Occipital lobe (tissue), 2 donors: Measurements from ENCODE around the gene NKG7. TPM values are rescaled to one million over a fixed set of nuclear protein-coding genes. Genes with fewer than 3 reads are reported as not detected.
A peak's percentile ranks its signal among the peaks of the same experiment; 100 is the strongest.

Experiments
- DNase-seq: peaks from one replicate; lab custom pipeline; 2025; lab: John Stamatoyannopoulos, UW
- total RNA-seq: library from RNA; depleted of rRNA; stranded (reverse); fragments of >200 nt; gene quantifications from one replicate; pipeline ENCODE4 v1.2.3, GENCODE V29; 2014

NKG7 gene
- total RNA-seq, 1 donor from 2014 or later = not detected

DNA sequence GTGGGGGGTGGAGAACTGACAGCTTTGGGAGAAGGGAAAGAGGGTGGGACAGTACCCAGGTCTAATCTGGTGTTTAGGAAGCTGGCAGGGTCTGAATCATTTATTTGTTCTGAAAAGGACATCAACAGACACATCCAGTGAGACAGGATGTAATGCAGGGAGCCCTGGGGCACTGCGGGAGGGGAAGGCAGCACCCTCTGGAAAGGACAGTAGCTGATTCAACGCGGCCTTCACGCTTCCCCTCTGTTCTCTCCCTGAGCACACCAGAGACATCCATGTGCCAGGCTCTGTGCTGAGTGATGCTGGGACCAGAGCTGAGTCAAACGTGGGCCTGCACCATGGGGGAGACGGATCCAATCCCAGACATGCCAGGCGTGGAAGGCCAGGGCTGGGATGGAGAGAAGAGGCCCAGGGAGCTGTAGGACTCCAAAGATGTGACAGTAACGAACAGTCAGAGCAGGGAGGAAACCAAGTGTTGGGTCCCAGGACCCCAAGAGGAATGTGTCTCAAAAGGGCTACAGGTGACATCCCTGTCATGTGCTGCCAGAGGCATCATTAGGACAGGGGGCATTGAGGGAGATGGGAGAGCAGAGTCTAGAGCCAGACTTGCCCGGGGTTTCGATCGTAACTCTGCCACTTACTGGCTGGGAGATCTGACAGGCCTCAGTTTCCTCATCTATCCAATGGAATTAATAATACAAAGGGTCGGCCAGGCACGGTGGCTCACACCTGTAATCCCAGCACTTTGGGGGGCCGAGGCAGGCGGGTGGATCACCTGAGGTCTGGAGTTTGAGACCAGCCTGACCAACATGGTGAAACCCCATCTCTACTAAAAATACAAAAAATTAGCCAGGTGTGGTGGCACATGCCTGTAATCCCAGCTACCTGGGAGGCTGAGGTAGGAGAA lies 8.0 kb downstream of the NKG7 start:
- no peak for DNase-seq

DNA sequence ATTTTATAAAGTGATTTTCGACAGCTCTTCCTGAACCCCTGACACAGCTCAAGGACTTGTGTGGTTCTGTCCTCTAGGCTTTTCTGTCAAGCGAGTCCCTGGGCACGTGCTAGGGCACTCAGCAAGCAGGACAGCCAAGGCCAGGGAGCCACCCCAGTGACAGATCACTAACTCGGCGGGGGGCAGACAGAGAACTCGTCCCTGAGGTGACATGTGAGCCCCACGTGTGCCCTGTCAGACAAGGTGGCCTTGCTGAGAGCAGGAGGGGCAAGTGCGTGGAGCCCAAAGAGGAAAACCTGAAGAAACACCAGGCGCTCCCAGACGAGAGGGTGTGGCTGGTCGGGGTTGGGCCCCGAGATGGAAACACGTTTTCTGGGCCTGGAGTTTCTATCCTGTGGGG lies 11.2 kb downstream of the NKG7 start:
- no peak for DNase-seq

DNA sequence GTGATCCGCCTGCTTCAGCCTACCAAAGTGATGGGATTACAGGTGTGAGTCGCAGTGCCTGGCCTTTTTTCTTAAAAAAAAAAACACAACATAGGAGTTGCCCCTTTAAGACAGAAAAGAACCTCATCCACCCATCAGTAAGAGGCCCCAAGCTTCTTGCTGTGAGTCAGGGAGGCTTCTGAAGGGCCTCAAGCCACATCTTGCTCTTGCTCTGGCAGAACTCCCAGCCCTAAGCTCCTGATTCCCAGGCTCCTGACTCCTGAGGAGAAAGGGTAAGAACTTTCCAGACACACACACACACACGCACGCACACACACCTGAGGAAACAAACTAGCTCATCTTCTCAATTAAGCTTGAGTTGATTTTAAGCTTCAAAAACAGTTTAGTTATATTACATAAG lies 13.2 kb downstream of the NKG7 start:
- no peak for DNase-seq

DNA sequence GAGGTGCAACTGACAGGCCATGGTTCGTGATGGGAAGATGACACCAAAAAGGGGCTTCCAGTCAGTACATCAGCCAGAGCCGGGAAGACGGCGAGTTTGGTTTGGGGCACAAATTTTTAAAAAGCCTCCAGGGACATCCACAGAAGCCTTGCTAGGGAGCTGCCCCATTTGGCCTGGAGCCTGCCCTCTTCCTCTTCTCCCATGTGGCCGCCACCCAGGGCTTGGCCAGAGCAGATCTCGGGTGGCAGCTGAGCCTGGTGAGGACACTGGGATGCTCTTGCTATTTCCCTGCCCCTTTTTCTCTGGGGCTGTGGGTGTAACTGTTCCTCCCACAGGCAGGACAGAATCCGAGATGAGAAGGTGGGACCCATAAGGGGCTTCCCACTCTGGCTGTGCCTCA lies 14.5 kb downstream of the NKG7 start:
- no peak for DNase-seq

DNA sequence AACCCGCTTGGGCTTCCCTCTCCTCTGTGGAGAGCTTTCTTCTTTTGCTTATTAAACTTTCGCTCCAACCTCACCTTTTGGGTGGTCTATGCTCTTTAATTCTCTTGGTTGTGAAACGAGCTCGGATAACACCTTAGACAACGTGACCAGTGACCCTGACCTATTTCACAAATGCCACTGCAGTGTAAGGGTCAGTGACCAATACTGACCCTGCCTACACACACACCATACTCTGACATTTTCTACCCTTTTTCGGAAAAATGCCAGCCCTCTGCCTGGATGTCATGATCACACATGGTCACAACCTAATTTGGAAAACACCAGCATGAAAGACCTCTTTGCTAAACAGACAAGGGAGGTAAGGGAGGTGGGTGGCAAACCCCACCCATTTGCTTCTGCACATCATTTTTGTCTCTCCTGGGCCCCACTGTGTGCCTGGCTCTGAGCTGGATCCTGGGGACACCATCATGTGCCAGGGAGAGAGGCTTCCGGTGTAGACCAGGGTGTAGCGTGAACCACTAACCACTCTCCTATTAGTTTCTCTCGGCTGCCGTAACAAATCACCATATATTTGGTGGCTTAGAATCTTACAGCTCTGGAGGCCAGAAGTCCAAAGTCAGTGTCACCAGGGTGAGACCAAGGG lies 16.2 kb downstream of the NKG7 start:
- DNase-seq = no peak

DNA sequence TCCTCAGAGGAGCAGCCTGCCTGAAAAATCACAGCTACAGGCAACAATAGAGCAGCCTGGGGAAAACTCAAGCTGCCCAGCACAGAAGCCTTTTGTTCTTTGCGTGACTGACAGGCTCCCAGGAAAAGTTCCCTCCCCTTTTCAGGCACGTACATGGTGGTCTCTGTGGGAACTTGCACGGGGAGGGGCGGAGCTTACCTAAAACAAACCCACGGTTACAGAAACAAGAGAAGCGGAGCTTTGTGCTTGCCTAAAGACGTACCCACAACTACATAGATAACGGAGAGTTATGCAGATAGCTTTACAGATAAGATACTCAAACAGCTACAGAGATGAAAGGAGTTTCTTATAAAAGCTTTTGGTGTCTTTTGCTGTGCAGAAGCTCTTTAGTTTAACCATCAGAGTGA lies 17.7 kb downstream of the NKG7 start:
- peak; percentile 13 for DNase-seq

DNA sequence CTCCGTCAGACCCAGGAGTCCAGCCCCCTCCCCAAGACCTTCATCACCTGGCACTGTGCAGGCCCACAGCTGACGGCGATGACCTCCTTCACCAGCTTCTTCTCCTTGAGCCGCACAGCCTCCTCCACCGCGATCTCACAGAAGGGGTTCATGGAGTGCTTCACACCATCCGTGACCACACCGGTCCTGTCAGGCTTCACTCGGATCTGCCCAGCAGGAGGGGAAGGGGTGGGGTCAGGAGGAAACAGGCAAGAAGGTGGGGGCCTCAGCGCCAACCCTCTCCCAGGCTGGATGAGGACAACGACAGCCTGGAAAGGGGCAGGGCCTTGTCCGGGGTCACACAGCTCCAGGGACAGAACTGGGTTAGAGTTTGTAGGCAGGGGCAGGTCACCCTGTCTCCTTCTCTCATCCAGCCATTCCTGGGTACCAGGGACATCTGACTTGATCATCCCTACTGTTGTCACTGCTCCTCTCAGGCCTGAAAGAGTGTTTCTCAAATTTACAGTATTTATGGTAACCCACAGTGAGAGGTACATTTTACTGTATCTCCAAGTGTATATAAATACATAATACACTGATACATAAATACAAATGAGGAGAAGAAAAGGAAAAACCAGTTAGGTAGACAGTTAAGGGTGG lies 18.2 kb downstream of the NKG7 start:
- DNase-seq = no peak

DNA sequence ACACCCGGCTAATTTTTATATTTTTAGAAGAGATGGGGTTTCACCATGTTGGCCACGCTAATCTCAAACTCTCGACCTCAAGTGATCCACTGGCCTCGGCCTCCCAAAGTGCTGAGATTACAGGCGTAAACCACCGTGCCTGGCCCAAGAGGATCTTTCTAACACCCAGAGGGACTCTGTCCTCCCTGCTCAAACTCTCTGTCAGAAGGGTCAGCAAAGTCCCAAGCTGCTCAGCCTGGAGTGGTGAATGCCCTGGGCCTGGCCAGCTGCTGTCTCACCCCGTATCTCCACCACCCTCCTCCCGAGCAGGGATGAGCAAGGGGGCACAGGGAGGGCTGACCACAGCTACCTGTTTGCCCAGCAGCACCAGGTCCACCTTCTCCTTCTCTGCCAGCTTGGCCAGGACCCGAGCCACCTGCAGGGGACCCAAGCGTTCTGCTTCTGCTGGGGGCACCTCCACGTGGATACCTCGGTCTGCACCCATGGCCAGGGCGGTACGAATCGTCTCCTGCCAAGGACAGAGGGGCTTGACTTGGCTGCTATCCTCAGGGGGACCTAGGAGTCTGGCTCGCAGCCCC lies 19.6 kb downstream of the NKG7 start:
- no peak for DNase-seq

DNA sequence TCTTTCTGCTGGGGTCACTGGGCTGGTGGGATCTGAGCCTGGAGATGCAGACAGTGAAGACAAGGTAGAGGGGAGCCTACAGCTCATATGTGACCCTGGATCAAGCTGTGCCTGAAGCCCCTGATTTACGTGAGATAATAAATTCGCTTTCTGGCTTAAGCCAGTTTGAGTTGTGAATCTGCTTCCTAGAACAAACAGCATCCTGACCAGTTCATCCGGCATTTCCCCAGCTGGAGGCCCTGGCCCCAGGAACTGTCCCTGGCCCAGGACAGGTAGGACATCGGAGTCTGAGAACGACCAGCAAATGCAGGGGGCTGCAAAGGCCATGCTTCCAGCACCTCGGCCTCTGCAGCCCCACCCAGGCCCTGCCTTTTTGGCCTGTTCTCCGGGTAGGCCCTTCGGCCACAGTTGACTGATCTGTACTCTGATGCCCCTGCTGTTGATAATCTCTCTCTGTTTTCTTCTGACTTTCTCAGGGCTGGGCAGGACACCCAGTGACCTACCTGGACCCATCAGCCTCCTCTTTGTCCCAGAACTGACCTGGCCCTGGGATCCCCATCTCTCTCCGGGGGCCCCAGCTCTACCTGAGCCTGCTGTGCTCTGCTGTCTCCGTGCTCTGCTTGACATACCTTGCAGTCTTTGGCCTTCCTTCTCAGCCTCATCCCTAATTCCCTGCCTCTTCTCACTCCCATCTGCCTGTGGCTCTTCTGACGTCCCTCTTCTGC lies 21.0 kb downstream of the NKG7 start:
- no peak for DNase-seq

DNA sequence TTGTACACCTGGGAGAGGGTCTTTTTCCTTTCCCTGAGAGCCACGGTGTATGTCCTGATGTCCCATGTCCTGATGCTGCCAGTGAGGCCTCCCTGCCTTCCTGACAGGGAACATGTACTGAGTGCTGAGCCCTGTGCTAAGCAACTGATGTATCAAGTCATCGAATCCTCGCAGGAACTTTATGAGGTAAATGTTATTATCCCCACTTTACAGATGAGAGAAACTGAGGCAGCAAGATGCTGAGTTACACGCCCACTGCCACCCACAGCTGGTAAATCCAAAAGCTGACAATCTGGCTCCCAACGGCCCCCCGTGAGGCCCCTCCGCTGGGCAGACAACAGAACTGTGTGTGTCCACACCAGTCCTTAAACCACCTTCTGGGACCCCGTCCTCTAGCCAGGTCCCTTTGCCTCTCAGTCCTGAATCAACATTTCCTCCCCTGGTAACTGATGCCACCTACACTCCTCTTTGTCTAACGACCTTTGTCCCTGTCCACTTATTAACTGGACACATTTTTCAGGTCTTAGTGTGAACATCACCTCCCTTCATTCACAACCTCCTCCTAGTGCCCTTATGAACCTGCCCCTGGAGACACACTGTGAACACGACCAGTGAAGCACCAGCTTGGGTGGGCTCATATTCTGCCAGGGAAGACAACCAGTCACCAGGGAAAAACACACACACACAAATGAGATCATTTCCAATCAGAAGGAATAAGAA lies 25.1 kb downstream of the NKG7 start:
- no peak for DNase-seq

DNA sequence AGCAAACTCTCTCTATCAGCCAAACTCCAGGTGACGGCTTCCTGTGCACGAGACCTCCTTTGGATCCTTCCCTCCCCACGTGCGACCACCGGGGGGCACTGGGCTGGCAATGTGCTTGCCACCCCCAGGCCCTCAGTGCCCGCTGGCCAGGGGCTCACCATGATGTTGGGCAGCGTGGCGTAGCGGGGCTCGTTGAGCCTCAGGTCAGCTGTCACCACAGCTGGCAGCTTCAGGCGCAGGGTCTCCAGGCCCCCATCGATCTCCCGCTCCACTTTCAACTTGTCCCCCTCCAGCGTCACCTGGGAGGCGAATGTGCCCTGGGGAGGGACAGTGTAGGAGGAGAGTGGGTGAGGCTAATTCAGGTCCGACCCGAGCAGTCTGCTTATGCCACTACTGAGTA lies 25.7 kb downstream of the NKG7 start:
- DNase-seq = no peak

DNA sequence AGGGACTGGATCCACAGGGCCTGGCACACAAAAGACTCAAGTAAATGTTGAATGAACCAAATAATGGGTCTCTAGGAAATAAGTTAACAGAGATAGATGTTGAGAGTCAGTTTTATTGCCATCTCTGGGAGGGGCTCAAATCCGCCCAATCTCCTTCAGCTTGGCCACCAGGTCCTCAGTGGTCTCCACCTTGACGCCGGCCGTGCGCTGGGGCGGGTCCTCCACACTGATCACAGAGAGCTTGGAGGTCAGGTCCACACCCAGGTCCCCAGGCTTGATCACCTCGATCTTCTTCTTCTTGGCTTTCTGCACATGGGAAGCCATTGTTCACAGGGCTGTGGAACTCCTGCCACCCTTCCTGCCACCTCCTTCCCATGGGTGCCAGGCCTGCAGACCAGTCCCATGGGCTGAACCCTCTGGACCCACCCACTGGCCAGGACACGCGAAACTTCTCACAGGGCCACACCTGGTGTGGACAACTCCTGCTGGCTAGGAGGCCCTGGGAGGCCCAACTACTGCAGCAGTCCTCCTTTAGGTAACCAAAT lies 27.3 kb downstream of the NKG7 start:
- DNase-seq = no peak

DNA sequence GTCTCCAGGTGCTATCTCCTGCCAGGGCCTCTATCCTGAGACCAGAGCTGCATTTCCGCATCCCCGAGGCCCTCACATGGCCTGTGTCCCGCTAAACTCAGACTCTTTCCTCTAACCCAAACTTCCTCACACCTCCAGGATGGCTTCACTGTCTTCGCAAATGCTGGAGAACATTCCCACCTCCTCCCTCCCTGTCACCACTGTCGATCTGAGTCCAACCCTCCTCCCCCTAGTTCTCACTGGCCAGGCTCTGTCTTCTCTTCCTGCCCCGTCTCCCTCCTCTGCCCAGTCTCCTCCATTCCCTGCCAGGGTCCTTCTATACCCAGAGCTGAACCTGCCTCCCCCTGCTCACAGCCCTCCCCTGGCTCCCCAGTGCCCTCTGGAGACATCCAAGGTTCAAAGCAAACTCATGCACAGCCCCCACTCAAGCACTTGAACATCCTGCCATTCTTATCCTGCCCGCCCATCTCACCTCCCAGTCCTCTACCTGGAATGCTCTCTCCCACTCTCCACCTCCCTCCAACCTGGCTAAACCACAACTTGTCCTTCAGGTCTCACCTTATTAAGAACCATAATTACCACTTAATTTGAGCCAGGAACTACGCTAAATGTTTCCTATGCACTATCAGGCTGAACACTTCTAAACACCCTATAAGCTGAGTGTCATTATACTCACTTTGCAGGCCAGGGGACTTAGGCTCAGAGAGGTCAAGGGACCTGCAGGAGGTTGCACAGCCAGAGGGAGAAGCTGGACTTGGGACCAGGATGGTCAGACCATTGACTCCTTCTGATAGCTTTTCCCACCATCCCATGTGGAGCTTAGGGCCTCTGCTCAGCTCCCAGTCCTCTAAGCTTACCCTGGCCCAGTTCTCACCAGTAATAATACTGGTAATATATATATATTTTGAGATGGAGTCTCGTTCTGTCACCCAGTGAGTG lies 29.6 kb downstream of the NKG7 start:
- no peak for DNase-seq

DNA sequence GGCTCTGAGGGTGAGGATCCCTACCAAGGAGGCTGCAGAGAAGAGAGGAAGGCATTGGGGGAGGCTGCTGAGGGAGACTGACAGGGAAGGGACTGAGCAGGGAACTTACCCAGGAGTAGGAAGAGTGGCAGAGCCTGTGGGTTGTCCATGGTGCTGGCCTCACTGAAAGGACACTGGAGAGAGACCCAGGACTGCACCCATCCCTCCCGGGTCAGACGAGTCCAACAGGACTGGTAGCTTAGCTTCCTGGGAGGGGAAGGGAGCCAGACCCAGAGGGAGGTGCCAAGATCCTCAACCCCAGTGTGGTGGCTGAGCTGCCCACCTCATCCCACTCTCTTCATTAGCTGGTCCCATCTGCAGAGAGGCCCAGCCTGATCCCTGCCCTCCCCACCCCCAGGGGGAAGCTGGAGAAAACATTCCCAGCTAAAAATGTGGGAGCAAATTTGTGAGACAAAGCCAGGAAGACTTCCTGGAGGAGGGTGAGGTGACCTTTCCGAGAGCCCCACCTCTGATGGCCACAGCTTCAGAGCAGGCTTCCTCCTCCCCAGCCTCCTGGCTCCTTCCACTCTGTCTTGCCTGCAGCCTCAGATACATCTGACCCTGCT lies 30.4 kb downstream of the NKG7 start, which contains the start of gene VSIG10L:
TSS of gene VSIG10L (minus strand) at position 164 of the 605 bp plus-strand sequence. CDS start at position 149, 15 bp downstream.
- no peak for DNase-seq

DNA sequence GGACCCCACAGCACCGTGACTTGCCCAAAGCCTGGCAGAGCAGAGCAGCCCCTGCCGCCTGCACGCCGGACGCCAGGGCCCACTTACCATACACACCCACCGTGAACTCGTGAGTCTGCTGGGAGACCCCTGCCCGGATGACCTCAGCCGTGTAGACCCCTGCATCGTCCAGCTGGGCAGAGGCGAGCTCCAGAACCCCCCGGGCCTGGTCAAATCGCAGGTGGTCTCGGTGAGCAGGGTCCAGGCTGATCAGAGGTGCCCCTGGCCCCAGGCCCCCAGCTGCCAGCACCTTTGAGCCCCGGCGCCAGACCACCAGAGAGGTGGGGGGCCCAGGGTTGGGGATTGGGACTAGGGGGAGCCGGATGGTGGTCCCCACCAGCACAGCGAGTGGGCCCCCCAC lies 31.4 kb downstream of the NKG7 start:
- no peak for DNase-seq

DNA sequence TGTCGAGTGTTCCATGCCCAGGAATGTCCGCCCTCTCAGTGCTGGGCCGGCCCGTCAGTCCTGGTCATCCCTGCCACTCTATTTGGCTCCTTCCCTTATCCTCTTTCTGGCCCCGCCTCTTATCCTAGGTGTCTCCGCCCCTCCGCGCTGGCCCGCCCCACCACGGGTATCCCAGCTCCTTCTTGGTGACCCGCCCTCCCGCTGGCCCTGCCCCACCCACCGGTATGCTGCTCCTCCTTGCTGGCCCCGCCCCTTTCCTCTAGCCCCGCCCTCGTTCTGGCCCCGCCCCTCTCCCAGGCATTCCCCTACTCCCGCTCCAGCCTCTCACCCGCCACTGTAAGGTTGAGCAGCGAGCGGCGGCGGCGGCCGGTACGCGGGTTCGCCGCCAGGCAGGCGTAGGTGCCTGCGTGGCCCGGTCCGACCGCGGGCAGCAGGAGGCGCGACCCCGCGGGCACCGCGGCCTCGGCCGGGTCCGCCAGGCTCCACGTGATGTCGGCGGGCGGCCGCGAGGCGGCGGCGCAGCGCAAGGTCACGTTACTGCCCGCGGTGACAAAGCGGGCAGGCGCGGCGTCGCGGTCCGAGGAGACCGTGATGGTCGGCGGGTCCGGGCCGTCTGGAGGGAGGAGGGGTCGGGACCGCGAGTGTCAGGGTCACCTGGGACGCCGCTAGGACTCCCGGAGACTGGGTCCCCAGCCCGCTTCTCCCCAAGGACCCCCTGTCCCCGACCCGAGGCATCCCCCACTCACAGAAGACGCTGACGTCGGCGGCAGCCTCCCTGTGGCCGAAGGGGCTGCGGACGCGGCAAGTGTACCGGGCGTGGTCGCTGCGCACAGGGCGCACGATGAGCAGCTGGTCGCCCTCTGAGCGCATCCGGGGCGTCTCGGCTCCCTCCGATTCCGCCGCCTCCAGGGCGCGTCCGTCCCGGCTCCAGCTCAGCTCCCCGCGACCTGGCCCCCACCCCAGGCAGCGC lies 32.5 kb downstream of the NKG7 start:
- DNase-seq = peak; percentile 90

DNA sequence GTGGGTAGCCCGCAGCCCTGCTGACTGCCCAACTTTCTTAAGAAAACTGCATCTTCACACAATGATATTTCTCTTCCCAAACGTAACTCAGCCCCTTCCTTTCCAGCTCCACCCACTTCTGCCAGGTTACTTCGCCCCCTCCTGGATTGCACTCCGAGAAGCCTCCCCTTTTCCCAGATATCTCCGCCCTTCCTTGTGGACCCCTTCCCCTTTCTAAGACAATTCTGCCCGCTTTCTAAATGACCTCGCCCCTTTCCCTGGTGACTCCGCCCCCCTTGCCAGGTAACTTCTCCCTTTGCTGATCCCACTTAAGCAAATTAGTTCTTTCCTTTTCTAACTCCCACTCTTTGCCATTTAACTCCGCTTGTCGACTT lies 33.2 kb downstream of the NKG7 start:
- no peak for DNase-seq
